HG02938 (cell line): ENCODE data around the gene HDAC7.

Experiments used
- ATAC-seq: cut with Tn5 transposase; IDR thresholded peaks from one replicate; pipeline ENCODE4 v1.9.1; 2021; ENCODE audit warnings: mild to moderate bottlenecking, moderate library complexity; ENCODE audit not compliant: unreplicated experiment

The HDAC7 gene

DNA sequence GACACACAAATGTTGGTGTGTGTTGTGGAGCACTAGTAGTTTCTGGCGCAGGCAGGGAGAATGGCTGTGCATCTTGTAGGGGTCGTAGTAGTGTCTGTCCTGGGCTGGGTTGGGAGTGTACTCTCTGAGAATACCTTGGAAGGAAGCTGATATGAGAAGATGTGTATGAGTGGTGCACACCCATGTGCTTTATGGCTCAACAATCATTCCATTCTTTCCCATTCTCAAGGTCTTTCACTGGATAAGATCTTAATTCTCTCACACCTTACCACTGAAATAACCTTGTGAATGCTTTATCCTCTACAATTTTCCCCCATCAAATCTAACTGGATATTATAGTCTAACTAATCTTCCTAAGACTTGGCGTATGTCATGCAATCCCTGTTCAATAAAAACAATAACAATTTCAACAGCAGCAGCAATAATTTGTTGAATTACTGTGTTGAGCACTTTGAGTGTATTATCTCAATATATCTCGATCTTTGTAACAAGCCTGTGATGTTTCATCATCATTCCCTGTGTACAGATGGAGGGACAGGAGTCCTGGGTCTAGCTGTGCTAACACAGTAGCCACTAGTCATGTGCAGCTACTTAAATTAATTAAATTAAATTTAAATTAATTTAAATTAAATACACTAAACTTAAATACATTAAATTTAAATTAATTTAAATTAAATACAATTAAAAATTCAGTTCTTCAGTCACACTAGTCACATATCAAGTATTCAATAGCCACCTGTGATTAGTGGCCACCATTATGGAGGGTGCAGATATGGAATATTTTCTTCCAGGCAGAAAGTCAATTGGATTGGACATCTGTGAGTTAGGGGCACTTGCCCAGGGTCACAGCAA, 50.2 kb downstream of the HDAC7 start:
- no peak for ATAC-seq

- no peak for ATAC-seq
Measured at GRCh38 chr12:47768323-47768811, 51.3 kb downstream of the HDAC7 start.

DNA sequence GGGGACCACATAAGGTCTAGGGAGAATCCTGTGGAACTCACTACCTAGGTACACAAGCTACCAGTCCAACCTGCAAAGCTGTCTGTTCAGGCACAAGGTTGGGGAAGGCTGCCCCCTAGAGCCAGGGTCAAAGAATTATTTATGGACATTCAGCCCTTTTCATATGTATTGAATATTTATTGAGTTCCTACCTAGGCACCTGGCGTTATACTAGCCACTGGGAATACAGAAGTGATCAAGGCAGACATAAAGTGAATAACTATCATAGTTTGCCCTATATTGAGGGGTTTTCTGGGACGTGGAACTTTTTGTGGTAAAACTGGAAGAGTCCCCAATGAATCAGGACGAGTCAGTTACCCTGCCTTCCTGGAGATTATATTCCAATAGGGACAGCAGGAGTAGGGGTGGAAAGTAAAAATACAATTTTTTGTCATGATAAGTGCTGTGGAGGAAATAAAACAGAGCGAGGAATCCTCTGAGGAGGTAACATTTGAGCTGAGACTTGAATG, 52.4 kb downstream of the HDAC7 start:
- no peak for ATAC-seq

DNA sequence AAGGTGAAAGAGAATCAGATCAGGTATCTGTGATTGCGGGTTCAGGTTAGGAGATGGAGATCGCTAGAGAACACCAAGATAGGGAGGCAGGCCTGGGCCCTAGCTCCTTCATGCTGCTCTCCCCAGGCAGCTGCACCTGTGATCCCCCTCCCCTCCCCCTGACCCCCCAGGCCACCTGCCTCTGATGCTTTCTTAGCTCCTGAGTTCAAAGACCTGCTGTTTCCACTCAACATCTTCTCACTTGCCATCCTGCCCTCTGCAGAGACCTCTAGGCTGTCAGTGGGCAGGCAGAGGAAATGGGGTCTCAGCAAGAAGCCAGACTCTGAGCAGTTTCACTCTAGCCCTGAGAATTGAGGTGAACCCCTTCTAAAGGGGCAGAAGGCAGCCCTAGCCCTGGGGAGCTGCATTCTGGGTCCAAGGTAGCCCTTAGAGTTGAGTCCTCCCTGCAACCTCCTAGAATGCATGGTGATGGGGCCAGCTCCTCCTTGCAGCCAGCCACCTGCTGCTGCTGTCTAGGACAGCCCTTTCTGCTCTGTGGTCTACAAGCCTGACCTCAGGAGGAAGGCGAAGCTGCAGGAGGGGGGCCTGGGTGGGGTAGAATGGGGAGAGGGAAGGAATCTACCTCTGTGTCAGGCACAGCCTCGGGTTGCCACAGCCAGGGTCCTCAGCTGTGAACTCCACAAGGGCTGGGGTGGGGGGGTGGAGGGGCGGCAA, 53.0 kb downstream of the HDAC7 start:
- ATAC-seq, result no peak

- no peak for ATAC-seq
Measured at GRCh38 chr12:47763481-47764346, 56.0 kb downstream of the HDAC7 start.

DNA sequence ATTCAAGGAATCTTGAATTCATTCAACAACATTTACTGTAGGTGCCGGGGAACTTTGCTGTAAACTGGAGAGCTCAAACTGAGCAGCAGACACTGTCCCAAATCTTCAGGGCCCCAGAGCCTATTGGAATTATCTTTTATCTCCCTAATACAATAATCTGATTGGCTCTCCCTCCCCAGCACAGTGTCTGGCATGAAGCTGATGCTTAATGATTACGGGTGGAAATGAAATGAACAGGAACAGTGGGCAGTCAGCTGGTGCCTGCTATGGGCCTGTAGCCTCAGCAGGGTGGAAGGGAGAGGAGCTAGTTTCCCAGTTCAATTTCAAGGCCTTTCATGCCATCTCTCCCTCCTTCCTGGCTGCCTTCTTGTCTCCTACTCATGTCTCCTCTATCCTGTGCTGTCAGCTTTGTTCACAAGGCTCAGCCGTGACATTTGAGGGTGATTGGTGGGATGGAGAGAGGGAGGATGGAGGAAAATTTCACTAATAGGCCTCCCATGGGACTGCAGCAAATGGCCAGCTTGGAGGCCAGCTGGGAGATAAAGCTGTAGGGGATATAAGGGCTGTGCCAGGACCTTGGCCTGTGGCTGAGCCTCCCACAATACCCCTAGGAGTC, 56.7 kb downstream of the HDAC7 start:
- no peak for ATAC-seq

- peak; percentile 49 for ATAC-seq
Measured at GRCh38 chr12:47758834-47759690, 60.6 kb downstream of the HDAC7 start, which contains the start of gene RAPGEF3. TSS of gene RAPGEF3 (minus strand) at chr12:47758880. CDS start at chr12:47758556, 324 bp downstream.

GRCh38 chr12:47758584-47758833, 61.2 kb downstream of the HDAC7 start:
- no peak for ATAC-seq

- ATAC-seq, result no peak
Measured at GRCh38 chr12:47757840-47758583, 61.7 kb downstream of the HDAC7 start.

DNA sequence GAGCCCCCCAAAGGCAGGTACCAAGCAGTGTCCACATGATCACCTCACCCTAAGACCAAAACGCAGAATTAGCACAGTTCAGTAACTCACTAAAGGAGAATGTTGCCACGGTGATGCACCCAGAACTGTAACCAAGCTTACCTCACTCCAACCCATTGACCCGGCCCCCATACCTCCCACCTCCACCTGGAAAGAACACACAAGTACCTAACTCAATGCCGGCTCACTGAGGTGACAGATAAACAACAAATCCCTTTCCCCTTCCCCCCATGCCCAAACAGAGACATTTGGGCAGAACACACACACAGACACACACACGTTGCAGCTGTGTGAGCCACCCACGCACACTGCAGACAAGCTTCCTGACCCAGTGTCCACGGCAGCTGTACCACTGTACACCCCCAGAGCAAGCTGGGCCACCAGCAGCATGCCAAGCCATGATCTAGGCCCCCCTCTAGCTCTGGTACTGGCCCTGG, 62.3 kb downstream of the HDAC7 start:
- ATAC-seq, result no peak

GRCh38 chr12:47755655-47756562, 63.8 kb downstream of the HDAC7 start:
- peak; percentile 62 for ATAC-seq

GRCh38 chr12:47754881-47755280, 64.8 kb downstream of the HDAC7 start:
- peak; percentile 12 for ATAC-seq

DNA sequence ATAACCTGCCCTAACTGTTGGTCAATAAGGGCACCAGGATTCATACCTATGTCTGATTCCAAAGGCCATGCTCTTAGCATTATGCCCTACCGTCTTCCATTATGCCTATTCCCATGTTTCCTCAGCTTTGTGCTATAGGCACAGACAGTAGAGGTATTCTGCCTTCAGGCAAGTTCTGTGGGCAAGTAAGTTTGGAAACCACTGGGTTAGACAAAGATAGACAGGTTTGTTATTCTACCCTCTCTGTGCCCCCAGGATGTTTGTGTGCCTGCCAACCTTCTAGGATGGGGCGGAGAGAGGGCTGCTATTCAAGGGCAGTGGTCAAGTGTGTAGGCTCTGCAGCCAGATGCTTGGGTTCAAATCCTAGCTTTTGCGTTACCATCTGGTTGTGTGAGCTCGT, 65.6 kb downstream of the HDAC7 start:
- ATAC-seq, result no peak

DNA sequence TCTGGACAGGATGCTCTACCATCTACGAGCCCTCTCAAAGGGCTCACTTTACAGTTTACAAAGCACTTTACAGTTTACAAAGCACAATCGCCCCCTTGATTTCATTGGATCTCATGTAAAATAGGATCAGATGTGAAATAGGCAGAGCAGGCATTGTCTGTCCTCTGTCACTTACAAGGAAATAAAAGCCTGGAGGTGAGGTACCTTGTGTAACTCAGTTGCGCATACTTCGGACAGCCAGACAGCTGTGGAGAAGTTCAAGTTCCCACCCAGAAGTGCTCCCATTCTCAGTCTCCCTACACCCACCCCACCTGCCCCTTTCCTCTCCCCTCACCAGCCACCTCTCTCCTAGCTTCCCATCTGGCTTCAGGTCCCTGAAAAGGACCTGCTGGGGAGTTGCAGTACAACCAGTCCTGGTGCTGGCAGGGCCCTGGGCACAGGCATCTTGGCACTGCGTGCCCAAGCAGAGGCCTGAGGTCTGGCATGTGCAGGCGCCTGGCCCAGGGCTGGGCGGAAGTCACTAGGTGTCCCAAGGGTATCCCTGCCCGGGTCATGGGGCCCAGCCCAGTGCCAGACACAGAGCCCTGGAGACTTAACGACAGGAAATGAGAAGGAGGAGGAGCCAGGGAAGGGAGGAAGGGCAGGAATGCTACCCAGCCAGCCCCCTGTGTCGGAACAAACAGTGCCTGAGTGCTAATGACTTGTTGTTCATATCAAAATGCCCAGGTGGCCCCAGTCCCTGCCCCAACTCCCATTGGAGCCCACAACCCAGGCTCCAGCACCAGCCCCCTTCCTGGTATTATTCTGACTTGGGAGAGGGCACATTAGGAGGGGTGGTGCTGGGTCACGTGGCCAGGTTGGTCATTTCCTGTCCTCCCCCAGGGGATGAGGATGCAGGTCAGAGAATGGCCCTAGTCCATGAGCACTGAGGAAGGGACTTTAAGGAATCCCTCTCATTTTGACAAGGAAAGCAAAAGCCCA, 66.4 kb downstream of the HDAC7 start:
- ATAC-seq, result no peak

GRCh38 chr12:47752552-47752951, 67.2 kb downstream of the HDAC7 start:
- ATAC-seq, result no peak

DNA sequence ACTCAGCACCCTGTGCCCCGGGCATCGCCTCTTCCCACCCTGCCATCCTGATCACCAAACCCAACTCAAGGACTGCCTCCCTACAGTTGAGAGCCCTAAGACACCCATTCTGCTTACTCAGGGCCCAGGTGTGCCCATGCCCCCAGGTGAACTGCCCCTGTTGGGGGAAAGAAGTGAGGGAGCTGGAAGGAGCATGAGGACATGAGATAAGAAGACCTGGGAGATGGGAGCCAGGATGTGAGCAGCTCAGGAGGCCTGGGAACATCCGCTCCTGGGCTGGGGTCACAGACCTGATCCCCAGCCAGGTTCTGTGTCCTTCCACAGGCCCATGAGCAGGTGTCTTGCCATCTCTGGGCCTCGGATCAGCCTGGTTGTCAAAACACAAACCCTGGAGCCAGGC, 67.6 kb downstream of the HDAC7 start:
- no peak for ATAC-seq

DNA sequence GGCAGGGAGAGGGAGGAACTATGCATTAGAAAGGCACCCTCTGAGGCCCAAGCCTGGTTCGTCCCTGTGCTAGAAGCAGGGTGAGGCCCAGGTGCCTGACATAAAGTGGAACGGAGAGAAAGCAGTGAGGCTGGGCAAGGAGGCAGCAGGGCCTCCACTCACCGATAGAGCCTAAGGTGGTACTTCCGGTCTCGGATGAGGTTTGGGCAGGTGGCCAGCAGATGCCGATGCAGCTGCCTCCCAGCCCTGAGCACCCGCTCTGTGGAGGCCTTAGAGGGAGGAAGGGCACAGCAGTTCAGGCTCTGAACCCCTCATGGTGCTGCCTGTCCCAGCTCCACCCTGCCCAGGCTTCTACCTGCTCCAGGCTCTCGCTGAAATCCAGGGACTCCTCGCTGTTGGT, 68.1 kb downstream of the HDAC7 start:
- no peak for ATAC-seq
